ELR (cell line): ENCODE data around the gene ST13.
"Not testable (repeated sequence)": the region's sequence is repeated elsewhere in the genome, so short reads cannot be mapped to it uniquely, and the experiment has no call there.

Experiments
- DNase-seq: peaks from one replicate; pipeline ENCODE4 v3.0.0-alpha.2; 2015; ENCODE audit warnings: low read depth

Gene ST13

GRCh38 chr22:40838486-40838885 is 18.0 kb downstream of the ST13 start:
- no peak for DNase-seq

- no peak for DNase-seq
Measured at GRCh38 chr22:40834619-40835018, 21.8 kb downstream of the ST13 start.

- DNase-seq, result no peak
Measured at GRCh38 chr22:40829131-40829530, 27.3 kb downstream of the ST13 start.

GRCh38 chr22:40826984-40827741 is 29.3 kb downstream of the ST13 start:
- no peak for DNase-seq

- DNase-seq, result not testable (repeated sequence)
Measured at GRCh38 chr22:40826292-40826691, 30.1 kb downstream of the ST13 start.

- DNase-seq, result no peak
Measured at GRCh38 chr22:40823426-40823825, 33.0 kb downstream of the ST13 start.

GRCh38 chr22:40819599-40820140 is 36.8 kb downstream of the ST13 start:
- DNase-seq, result peak; percentile 53

- DNase-seq, result peak; percentile 89
Measured at GRCh38 chr22:40818747-40819598, 37.5 kb downstream of the ST13 start, which contains the start of gene SLC25A17. Gene SLC25A17 (minus strand): TSS chr22:40819346. CDS start chr22:40819248, 98 bp downstream.

GRCh38 chr22:40818192-40818746 is 38.2 kb downstream of the ST13 start:
- DNase-seq, result no peak

- no peak for DNase-seq
Measured at GRCh38 chr22:40817737-40818136, 38.7 kb downstream of the ST13 start.

- no peak for DNase-seq
Measured at GRCh38 chr22:40813912-40814315, 42.5 kb downstream of the ST13 start.

- DNase-seq, result no peak
Measured at GRCh38 chr22:40808018-40808841, 48.2 kb downstream of the ST13 start.

- no peak for DNase-seq
Measured at GRCh38 chr22:40806711-40807110, 49.7 kb downstream of the ST13 start.

GRCh38 chr22:40805699-40806203 is 50.7 kb downstream of the ST13 start:
- DNase-seq, result no peak

- DNase-seq, result no peak
Measured at GRCh38 chr22:40805239-40805638, 51.2 kb downstream of the ST13 start.

GRCh38 chr22:40803321-40803720 is 53.1 kb downstream of the ST13 start:
- no peak for DNase-seq

- no peak for DNase-seq
Measured at GRCh38 chr22:40799008-40799407, 57.4 kb downstream of the ST13 start.

- DNase-seq, result peak; percentile 29
Measured at GRCh38 chr22:40797427-40797826, 59.0 kb downstream of the ST13 start.

GRCh38 chr22:40792451-40792850 is 64.0 kb downstream of the ST13 start:
- no peak for DNase-seq

GRCh38 chr22:40791241-40791640 is 65.2 kb downstream of the ST13 start:
- DNase-seq, result no peak

- no peak for DNase-seq
Measured at GRCh38 chr22:40789131-40789530, 67.3 kb downstream of the ST13 start.
